Measurements from ENCODE around the gene TRAF1. TPM values are rescaled to one million over a fixed set of nuclear protein-coding genes. Genes with fewer than 3 reads are reported as not detected.

Gene TRAF1
- total RNA-seq, 2 donors from 2014 or later = 2.0 to 3.0 TPM

DNA sequence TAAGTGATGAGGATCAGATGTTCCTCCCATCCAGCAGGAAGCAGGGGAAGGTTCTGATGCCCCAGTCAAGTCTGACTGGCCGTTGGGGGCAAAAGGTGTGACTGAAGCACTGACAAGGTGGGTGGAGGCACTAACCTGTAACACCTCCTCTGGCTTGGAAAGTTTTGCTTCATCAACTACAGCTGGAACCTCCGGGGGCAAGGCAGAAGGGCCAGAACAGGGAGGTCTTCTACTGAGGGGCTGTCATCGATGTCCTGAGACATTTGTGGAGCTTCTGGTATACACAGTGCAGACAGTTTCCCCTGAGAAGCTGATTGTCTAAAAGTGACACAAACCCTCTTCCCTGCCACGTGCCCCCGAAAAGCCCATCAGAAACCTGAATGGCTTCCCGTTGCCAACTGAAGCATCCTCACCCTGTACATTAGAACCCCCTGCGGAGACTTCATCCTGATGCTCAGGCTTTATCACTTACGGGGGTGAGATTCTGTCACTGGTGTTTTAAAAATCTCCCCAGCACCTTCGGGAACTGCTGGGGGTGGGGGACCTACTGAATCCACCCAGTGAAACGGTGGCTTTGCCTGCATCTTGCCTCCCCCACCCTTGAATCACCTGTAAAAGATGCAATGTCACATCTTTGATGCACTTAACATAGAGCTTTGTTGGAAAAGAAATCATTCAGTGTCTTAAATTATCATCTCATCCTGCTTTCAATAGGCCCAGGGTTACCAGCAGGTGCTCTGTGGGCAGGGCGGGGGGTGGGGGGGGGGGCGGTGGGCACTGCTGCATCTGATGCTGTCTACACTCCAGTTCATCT lies 24.6 kb downstream of the TRAF1 start:
- TF ChIP-seq, protein P1, sequence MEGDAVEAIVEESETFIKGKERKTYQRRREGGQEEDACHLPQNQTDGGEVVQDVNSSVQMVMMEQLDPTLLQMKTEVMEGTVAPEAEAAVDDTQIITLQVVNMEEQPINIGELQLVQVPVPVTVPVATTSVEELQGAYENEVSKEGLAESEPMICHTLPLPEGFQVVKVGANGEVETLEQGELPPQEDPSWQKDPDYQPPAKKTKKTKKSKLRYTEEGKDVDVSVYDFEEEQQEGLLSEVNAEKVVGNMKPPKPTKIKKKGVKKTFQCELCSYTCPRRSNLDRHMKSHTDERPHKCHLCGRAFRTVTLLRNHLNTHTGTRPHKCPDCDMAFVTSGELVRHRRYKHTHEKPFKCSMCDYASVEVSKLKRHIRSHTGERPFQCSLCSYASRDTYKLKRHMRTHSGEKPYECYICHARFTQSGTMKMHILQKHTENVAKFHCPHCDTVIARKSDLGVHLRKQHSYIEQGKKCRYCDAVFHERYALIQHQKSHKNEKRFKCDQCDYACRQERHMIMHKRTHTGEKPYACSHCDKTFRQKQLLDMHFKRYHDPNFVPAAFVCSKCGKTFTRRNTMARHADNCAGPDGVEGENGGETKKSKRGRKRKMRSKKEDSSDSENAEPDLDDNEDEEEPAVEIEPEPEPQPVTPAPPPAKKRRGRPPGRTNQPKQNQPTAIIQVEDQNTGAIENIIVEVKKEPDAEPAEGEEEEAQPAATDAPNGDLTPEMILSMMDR (IDR thresholded peaks at IDR 0.05) = no peak
- Histone ChIP-seq H3K9me3 (no peaks in the 10 kb centered on the region), H3K4me1 (peaks cover 0 to 8% of the 10 kb centered on the region in 2 donors), H3K36me3 (no peaks in the 10 kb centered on the region), H3K4me3 (no peak overlapping the region), H3K27me3 (no peaks in the 10 kb centered on the region), H3K27ac (no peak overlapping the region)
- no peak for DNase-seq (ENCODE audit: low spot score)

DNA sequence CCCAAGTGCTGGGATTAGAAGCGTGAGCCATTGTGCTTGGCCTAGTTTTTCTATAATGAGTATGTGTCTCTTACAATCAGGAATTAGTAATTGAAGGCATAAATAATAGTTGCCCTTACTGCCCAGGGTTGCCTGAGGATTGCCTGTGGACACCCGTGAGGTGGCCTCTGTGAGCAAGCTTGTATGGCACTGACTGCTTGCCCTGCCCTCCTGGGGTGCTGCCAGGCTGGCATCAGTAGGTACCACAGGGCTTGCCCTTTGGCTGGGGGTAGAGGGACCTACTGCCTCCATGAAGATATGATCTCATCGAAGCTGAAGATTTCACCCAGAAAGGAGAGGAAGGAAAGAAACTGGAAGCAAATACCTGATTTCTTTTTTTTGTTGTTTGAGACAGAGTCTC lies 25.8 kb downstream of the TRAF1 start:
- H3K36me3 ChIP-seq = no peaks in the 10 kb centered on the region
- DNase-seq (ENCODE audit: low spot score) = no peak
- no peak overlapping the region for H3K4me3 ChIP-seq
- TF ChIP-seq, protein P1 (IDR thresholded peaks at IDR 0.05) = no peak
- no peaks in the 10 kb centered on the region for H3K9me3 ChIP-seq
- H3K27ac ChIP-seq = no peak overlapping the region
- H3K27me3 ChIP-seq = no peaks in the 10 kb centered on the region
- peaks cover 0 to 11% of the 10 kb centered on the region in 2 donors for H3K4me1 ChIP-seq

GRCh38 chr9:120899490-120900068 lies 27.0 kb downstream of the TRAF1 start:
- no peaks in the 10 kb centered on the region for H3K36me3 ChIP-seq
- no peaks in the 10 kb centered on the region for H3K27me3 ChIP-seq
- no peaks in the 10 kb centered on the region for H3K9me3 ChIP-seq
- no peak for DNase-seq (ENCODE audit: low spot score)
- H3K27ac ChIP-seq = no peak overlapping the region
- TF ChIP-seq, protein P1 (IDR thresholded peaks at IDR 0.05) = no peak
- H3K4me3 ChIP-seq = no peak overlapping the region
- H3K4me1 ChIP-seq = peaks cover 0 to 17% of the 10 kb centered on the region in 2 donors

- Histone ChIP-seq H3K4me1 (peaks cover 0 to 27% of the 10 kb centered on the region in 2 donors), H3K36me3 (no peaks in the 10 kb centered on the region), H3K27me3 (no peaks in the 10 kb centered on the region), H3K4me3 (no peak overlapping the region), H3K27ac (no peak overlapping the region), H3K9me3 (no peaks in the 10 kb centered on the region)
- TF ChIP-seq, protein P1 (IDR thresholded peaks at IDR 0.05) = no peak
- no peak for DNase-seq (ENCODE audit: low spot score)
Measured at GRCh38 chr9:120898396-120898795, 28.2 kb downstream of the TRAF1 start.

DNA sequence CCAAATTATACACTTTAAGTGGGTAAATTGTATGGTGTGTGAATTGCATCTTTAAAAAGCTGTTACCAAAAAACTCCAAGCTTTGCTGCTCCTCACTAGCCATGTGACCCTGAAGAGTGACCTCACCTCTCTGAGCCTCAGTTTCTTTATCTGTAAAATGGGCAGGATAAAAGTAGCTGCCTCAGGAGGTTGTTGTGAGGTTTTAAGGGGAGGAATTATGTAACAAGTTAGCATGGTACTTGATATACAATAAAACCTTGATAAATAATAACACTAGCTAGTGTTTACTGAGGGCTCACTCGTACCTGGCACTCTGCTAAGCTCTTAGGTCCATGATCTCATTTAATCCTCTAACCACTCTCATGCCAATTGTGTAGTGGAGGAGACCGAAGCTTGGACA lies 30.6 kb downstream of the TRAF1 start:
- H3K9me3 ChIP-seq = no peaks in the 10 kb centered on the region
- H3K4me1 ChIP-seq = peaks cover 0 to 27% of the 10 kb centered on the region in 2 donors
- no peak overlapping the region for H3K27ac ChIP-seq
- TF ChIP-seq, protein P1 (IDR thresholded peaks at IDR 0.05) = no peak
- no peak for DNase-seq (ENCODE audit: low spot score)
- H3K36me3 ChIP-seq = no peaks in the 10 kb centered on the region
- no peaks in the 10 kb centered on the region for H3K27me3 ChIP-seq
- no peak overlapping the region for H3K4me3 ChIP-seq
